Right renal pelvis (tissue), 4 donors: ENCODE data around the gene PDXP. TPM values are rescaled to one million over a fixed set of nuclear protein-coding genes. Genes with fewer than 3 reads are reported as not detected.
"Not testable (repeated sequence)": the region's sequence is repeated elsewhere in the genome, so short reads cannot be mapped to it uniquely, and the experiment has no call there.

ENCODE experiments used
- DNase-seq, 4 donors: peaks; one replicate each; pipeline ENCODE4 v3.0.0-alpha.2; 2013; ENCODE audit warnings: low read depth in 4 of 4, low spot score in 3 of 4, missing footprints in 1 of 4
- polyA plus RNA-seq, 4 donors: library from polyadenylated mRNA; unstranded; fragments of 120-200 nt; gene quantifications; one replicate each; pipeline ENCODE4 v1.2.1, GENCODE V29; 2013; ENCODE audit not compliant: insufficient read length in 4 of 4

The PDXP gene
- polyA plus RNA-seq, 4 donors = 17.7 to 18.9 (median 18.4) TPM

DNA sequence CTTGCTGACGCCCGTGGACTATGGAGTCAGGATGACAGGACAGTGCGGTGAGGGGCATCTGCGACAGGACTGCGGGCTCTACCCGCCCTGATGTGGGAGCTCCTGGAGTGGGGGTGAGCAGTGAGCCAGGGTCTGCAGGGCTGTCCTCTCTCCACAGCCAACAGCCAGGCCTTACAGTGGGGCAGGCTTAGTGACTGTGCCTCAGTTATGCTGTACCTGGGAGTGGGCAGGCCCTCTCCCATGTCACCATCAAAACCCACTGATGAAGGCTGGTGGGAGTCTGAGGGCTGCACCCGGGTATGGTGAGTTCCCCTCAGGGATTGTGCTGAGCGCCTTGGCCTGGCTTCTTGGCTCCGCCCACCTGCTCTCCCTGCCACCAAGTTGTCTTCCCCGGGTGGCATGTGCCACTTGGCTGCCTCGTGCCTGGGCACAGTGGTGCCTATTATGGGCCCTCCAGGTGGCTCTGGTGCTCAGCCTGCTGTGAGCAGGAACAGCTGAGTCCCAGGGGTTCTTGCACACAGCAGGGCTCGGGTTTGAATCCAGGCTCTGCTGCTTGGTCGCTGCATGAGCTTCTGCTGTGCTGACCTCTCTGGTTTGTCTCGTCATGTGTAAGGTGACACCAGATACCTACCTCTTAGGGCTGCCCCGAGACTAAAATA lies 34.2 kb downstream of the PDXP start:
- no peak for DNase-seq

DNA sequence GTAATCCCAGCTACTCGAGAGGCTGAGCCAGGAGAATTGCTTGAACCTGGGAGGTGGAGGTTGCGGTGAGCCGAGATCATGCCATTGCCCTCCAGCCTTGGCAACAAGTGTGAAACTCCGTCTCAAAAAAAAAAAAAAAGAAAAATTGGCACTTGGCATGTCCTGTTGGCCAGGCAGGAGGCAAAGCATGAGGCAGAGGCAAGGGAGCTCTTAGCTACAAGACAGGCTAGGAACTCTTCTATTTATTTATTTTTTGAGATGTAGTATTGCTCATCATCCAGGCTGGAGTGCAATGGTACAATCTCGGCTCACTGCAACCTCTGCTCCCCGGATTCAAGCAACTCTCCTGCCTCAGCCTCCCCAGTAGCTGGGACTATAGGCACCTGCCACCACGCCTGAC lies 35.6 kb downstream of the PDXP start:
- not testable (repeated sequence) for DNase-seq

GRCh38 chr22:37696260-37696656 lies 37.7 kb downstream of the PDXP start:
- DNase-seq = not testable (repeated sequence)

GRCh38 chr22:37696657-37697537 lies 38.4 kb downstream of the PDXP start, which contains the start of gene TRIOBP:
Gene TRIOBP (plus strand): TSS chr22:37697048. CDS start chr22:37701366, 4,318 bp downstream.
- peak; percentile 75 to 86 (median 83) for DNase-seq

DNA sequence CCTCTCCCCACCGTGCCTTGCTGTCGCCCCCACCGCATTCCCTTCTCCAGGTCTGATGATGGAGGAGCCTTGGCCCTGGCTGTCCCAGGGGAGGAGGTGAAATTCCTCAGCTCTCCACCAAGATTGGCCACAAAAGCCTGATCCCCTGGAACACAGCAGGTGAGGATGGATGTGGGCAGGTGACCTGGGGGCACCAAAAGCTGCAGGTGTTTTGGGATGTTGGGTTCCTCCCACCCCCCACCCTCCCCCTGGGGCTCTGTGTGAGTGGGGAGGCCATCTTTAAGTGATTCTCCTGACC lies 39.0 kb downstream of the PDXP start:
- DNase-seq = no peak

- DNase-seq = no peak
These were observed 42.7 kb downstream of the PDXP start for GRCh38 chr22:37701141-37701786.

- DNase-seq = no peak
These were observed 45.4 kb downstream of the PDXP start for GRCh38 chr22:37703906-37704305.

DNA sequence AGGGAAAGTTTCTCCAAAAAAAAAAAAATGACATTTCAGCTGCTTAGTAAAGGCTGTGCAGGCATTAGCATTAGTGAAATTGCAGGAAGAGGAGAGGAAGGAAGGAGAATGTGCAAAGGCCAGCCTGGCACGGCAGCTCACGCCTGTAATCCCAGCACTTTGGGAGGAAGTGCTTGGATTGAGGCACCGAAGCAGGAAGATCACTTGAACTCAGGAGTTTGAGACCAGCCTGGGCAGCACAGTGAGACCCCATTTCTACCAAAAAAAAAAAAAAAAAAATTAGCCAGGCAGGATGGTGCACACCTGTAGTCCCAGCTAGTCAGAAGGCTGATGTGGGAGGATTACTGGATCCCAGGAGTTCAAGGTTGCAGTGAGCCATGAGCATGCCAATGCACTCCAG lies 46.1 kb downstream of the PDXP start:
- no peak for DNase-seq

DNA sequence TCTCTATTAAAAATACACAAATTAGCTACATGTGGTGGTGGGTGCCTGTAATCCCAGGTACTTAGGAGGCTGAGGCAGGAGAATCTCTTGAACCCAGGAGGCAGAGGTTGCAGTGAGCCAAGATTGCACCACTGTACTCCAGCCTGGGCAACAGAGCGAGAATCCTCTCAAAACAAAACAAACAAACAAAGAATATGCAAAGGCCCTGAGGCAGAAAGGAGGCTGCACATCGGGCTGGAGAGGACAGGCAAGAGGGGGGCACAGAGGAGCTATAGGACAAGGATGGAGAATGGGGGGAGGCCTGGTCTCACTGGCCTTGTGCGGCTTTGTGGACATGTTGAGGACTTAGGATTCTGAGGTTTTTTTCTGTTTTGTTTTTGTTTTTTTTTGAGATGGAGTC lies 46.7 kb downstream of the PDXP start:
- no peak for DNase-seq

DNA sequence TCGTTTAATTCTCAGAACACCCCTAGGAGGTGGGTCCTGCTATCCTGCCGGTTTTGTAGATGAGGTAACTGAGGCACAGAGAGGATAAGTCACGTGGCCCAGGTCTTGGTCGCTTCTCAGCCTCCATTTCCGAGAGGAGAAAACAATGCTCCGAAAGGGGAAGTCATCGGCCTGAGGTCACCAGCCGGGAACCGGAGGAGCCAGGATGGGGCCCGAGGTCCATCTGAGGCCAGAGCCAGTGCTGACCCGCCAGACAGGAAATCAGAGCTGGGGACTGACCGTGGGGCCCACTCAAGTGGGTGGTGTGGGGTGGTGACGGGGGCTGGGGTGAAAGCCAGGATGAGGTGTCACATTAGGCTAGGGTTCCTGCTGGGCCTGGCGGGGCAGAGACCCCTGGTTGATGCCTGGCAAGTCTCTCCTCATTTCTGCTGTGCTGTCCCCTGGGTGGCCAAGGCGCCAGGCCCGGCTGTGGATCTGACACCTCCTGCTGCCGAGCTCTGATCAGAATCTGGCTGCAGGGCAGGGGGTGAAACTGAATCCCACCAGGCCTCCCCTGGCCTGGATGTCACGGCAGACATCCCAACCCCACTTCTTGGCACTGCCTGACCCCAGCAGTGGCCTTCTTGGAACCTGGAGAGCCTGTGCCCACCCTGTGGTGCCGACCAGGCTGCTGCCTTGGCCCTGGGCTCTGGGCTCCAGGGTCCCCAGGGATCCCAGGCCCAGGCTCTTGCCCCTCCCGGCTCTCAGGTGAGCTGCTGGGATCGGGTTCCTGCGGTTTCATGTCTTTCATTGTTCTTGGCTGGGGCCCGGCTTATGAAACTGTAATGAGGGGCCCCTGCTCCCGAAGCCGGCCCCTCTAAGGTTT lies 50.3 kb downstream of the PDXP start:
- no peak for DNase-seq

GRCh38 chr22:37709445-37709765 lies 50.9 kb downstream of the PDXP start:
- no peak for DNase-seq

GRCh38 chr22:37710675-37711074 lies 52.2 kb downstream of the PDXP start:
- DNase-seq = no peak

- no peak for DNase-seq
These were observed 53.0 kb downstream of the PDXP start for GRCh38 chr22:37711490-37711889.

- DNase-seq = no peak
These were observed 55.2 kb downstream of the PDXP start for GRCh38 chr22:37713761-37714160.

GRCh38 chr22:37714634-37715033 lies 56.1 kb downstream of the PDXP start:
- no peak for DNase-seq

DNA sequence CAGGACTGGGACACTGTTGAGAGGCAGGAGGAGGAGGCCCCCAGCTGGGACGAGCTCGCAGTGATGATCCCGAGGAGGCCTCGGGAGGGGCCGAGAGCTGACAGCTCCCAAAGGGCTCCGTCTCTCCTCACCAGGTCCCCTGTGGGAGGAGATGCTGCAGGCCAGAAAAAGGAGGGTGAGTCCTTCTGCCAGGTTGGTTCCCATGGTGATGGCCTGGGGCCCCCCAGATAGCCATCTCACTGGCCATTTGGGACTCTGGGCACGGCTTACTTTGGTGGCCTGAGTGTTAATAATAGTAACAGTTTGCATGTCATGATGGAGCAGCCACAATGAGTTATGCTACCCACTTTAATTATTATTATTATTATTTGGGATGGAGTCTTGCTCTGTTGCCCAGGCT lies 57.2 kb downstream of the PDXP start:
- no peak for DNase-seq

Other genes with a start within 250 kb of the PDXP start
- gene ELFN2, start 231.2 kb upstream of the PDXP start, polyA plus RNA-seq = 1 to 10 TPM in 3 of 4 donors, under 1 TPM in 1; 0.99 to 2.4 (median 1.5) TPM
- gene MFNG, start 172.3 kb upstream of the PDXP start, polyA plus RNA-seq = 10 to 100 TPM in 2 of 4 donors, 1 to 10 TPM in 2; 6.5 to 10.6 (median 10.1) TPM
- gene CARD10, start 139.3 kb upstream of the PDXP start, polyA plus RNA-seq = 10 to 100 TPM; 21.9 to 25.3 (median 23.3) TPM
- gene CDC42EP1, start 98.2 kb upstream of the PDXP start, polyA plus RNA-seq = 10 to 100 TPM; 44.6 to 59.2 (median 51.2) TPM
- gene LGALS2, start 78.6 kb upstream of the PDXP start, polyA plus RNA-seq = 10 to 100 TPM; 26.9 to 35.3 (median 32.2) TPM
- gene GGA1, start 49.9 kb upstream of the PDXP start, polyA plus RNA-seq = 10 to 100 TPM; 39.6 to 53.9 (median 50.0) TPM
- gene SH3BP1, start 19.1 kb upstream of the PDXP start, polyA plus RNA-seq = 10 to 100 TPM; 13.8 to 21.1 (median 19.2) TPM
- 100 to 1,000 TPM; 322 to 518 (median 359) TPM for gene LGALS1, start 16.9 kb downstream of the PDXP start, polyA plus RNA-seq
- 10 to 100 TPM; 16.6 to 20.6 (median 18.9) TPM for gene NOL12, start 27.6 kb downstream of the PDXP start, polyA plus RNA-seq
- 10 to 100 TPM; 60.6 to 89.0 (median 64.1) TPM for gene TRIOBP, start 38.3 kb downstream of the PDXP start, polyA plus RNA-seq
- gene GCAT, start 149.2 kb downstream of the PDXP start, polyA plus RNA-seq = 10 to 100 TPM; 14.0 to 18.8 (median 14.4) TPM
- under 1 TPM in 1 of 4 donors, not detected in 3; 0.04 TPM for gene GALR3, start 164.7 kb downstream of the PDXP start, polyA plus RNA-seq
- 10 to 100 TPM; 25.5 to 30.5 (median 29.4) TPM for gene ANKRD54, start 185.6 kb downstream of the PDXP start, polyA plus RNA-seq
- 1,000 to 10,000 TPM; 1,007 to 1,114 (median 1,055) TPM for gene EIF3L, start 190.7 kb downstream of the PDXP start, polyA plus RNA-seq
- 10 to 100 TPM; 27.4 to 29.8 (median 28.1) TPM for gene MICALL1, start 247.6 kb downstream of the PDXP start, polyA plus RNA-seq